Activated gamma-delta T cell treated with anti-CD3 and anti-CD28 coated beads, Interleukin-2, amount 50 U/mL, for 16 hours (primary cell): Measurements from ENCODE around the gene EPHA6.
"Not testable (repeated sequence)": the region's sequence is repeated elsewhere in the genome, so short reads cannot be mapped to it uniquely, and the experiment has no call there.

Experiments
- DNase-seq: peaks from one replicate; pipeline ENCODE4 v3.0.0-alpha.2; 2020; ENCODE audit warnings: low read depth

Gene EPHA6

DNA sequence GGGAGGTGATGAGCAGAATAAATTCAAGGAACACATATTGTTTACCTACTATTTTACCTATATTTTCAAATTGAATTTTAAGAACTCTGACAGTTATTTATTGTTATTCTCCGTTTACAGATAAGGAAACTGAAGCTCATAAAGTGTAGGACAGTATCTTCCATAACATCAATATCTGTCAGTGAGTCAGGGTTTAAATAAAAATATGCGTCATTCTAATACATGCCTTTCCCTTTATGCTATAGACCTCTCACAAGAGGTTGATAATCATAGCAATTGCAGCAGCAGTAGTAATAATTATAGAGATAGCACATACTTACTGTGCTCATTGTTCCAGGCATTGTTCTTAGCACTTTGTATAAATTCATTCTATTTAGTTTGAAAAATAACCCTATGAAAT is 101.1 kb downstream of the EPHA6 start:
- DNase-seq: no peak

DNA sequence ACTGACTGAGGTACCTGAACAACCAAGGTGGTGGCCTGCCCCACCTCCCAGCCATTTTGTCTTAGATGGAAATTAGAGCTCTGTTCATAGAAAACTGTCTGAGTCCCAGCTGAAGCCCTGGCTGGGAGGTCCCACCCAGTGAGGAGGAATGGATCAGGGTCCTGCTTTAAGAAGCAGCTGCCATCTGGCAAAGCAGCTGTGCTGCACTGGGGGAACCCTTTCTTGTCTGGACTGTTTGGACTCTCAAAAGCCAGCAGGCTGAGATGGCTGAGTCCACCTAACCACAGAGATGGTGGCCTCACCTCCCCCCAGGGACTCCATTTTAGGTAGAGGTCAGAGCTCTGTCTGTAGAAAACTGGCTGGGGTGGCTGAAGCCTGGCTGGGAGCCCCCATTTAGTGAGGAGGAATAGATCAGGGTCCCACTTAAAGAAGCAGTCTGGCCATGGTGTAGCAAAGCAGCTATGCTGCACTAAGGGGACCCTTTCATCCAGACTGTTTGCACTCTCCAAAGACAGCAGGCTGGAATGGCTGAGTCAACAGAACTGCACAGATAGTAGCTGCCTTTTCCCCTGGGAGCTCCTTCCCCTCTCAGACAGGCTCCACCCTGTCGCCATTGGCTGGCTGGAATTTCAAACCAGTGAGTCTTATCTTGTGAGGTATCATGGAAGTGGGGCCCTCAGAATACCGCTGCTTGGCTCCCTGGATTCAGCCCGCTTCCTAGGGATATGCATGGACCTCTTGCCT is 116.9 kb downstream of the EPHA6 start:
- no peak for DNase-seq

DNA sequence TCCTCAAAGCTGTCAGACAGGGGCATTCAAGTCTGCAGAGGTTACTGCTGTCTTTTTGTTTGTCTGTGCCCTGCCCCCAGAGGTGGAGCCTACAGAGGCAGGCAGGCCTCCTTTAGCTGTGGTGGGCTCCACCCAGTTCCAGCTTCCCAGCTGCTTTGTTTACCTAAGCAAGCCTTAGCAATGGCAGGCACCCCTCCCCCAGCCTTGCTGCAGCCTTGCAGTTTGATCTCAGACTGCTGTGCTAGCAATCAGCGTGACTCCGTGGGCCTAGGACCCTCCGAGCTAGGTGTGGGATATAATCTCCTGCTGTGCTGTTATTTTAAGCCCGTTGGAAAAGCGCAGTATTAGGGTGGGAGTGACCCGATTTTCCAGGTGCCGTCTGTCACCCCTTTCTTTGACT is 127.7 kb downstream of the EPHA6 start:
- DNase-seq: not testable (repeated sequence)

- DNase-seq: no peak
Observed at GRCh38 chr3:96958856-96959255, 144.5 kb downstream of the EPHA6 start.

- no peak for DNase-seq
Observed at GRCh38 chr3:96959474-96959873, 145.1 kb downstream of the EPHA6 start.

DNA sequence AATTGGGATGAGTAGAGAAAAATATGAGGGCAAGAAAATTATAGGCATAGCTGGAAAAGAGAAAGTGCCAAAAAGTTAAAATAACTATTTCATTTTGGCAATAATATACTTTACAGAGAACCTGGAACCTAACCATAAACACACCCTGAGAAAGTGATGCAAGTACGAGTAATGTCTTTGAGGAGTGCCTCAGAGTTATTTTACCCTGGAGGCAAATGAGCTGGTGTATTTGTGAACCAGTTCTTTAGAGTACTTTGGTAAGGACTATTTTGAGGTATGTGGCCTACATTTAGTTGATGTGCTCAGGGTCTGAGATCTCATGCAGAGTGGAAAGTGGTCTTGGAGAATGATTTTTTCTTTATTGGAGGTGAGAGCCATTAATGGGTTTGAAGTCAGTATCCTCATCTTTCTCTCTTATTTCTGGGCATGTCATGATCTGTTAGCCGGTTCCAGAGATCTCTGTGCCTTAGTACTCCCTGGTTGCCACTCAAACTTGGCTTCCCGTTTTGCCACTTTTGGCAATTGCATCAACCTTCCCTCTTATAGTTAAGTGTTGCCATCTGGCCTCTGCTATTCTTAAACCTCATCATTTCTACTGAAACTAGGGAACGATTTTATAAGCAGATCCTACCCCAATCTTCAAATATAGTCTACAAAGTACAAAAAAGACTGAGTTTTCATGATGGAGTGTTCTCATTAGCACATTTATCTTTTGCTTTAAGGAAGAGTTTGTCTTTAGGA is 145.7 kb downstream of the EPHA6 start:
- no peak for DNase-seq

DNA sequence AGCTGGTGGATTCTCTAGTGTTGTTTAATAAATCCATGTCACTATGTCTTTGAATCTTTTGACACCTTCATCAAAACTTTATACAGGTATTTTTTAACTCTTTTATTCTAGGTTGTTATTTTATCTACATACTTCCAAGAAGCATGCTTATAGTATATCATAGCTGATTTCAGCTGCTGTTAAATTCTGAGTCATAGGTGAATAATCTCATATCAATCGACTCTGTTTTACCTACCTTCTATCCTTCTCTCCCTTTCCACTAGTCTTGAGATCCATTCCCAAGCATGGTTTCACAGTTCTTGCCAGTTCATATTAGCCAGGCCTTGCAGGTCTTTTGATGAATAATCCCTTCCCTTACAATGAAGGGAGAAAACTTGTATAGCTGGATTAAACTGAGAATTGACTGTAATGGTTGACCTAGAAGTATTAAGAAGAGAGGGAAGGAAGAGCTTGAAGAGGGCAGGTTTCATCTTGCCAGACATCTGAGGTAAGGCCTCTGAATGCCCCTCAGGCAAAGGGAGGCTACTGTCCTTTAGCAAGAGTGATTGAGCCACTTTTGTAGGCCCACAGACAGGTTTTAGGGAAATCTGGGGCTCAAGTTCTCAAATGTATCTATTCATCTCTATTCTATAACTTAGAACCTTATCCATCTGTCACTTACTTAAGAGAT is 146.4 kb downstream of the EPHA6 start:
- DNase-seq: no peak

DNA sequence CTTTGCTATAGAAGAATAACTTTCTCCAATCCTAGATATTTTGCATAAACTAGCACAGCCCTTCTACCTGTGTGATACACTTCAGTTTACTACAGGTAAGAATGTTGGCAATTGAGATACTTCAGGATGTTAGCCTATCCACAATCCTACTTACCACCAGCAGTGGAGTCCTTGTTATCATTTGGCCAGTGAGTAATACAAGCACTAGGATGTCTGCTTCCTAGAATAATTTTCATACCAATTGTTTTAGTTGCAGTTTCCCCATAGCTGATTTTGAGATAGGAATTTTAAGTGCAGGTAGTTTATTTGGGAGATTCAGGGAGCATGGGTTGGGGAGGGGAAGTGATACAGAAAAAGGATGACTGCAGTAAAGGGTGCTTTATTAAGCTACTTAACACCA is 147.2 kb downstream of the EPHA6 start:
- DNase-seq: no peak

- no peak for DNase-seq
Observed at GRCh38 chr3:96966181-96966929, 152.0 kb downstream of the EPHA6 start.

DNA sequence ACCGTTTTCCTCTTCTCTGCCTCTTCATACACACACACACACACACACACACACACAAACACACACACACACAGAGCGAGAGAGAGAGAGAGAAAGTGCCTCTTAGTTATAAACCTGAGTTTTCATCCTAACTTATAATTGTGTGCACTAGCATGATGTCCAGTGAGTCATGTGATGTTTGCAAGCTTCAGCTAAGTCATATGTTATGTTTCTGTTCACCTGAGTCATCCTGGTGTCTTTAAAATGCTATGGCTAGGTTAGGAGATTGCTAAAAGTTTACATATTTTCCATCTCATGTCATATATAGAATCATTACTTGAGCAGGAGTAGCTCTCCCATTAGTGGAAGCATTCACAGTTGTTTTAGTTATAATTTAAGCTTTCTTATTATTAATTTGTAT is 155.8 kb downstream of the EPHA6 start:
- DNase-seq: no peak

DNA sequence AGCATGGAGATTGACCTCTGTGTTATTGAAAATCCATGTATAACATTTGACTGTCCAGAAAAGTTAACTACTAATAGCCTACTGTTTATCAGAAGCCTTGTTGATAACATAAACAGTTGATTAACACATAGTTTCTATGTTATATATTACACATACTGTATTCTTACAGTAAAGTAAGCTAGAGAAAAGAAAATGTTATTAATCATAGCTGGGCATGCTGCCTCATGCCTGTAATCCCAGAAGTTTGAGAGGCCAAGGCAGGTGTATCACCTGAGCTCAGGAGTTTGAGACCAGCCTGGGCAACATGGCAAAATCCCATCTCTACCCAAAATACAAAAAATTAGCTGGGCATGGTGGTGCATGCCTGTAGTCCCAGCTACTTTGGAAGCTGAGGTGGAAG is 163.3 kb downstream of the EPHA6 start:
- no peak for DNase-seq

- DNase-seq: not testable (repeated sequence)
Observed at GRCh38 chr3:96983716-96984115, 169.3 kb downstream of the EPHA6 start.

DNA sequence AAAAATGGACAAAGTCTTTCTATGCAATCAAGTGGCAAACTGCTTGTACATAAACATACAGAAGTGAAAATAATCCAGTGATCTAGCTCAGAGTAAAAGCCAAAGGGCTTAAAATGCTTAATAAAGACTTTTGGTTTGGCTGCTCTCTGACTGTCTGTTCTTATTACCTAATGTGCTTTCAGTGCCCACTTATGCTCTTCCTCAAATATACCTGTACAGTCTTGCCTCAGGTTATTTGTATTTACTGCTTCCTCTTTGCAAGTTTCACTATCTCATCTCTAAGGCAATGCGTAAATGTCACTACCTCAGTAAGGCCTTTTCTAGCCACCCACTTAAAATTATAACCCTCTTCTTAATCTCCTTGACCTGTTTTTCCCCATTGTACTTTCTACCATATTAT is 171.8 kb downstream of the EPHA6 start:
- no peak for DNase-seq

GRCh38 chr3:96991231-96991630 is 176.8 kb downstream of the EPHA6 start:
- no peak for DNase-seq

DNA sequence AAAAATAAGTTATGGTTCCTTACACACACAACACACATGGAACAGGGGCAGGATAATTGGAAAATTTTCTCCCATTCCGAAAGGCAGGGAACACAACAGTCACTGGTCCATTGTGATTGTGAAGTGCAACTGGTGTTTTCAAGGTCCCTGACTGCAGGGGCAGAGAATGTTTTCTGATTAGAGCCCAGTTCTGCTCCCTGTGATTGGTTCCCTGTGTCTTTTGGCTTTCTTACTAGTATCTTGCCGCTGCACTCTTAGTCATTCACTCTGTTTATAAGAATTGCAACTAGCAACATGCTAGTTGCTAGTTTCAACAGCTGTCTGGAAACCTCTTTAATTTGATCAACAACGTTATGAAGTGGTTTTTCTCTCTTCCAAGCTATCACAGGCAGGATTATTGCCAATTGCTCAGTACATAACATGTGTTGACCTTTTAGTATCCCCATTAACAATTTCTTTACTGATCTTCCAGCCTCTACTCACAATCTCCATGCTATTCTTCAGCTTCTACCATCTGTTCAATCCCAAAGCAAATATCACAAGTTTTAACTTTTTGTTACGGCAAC is 177.5 kb downstream of the EPHA6 start:
- DNase-seq: no peak

GRCh38 chr3:96994988-96995387 is 180.6 kb downstream of the EPHA6 start:
- no peak for DNase-seq

GRCh38 chr3:96996009-96996408 is 181.6 kb downstream of the EPHA6 start:
- no peak for DNase-seq

DNA sequence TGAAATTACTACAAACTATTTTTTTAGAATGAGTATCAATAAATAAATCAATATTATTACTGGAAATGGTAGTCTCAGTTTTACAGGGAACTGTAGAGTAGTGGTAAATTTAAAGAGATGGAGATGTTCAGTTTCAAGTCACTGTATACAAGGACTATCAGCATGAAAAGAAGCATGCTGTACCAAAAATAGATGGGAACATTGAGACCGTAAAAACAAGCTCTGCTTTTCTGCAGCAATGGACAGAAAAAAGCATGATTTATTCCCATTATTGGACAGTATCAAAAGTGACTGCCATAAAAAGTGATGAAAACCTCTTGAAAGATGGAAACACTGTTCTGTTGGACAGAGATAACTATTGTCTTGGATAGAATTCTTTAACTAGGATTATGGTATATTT is 187.2 kb downstream of the EPHA6 start:
- no peak for DNase-seq

DNA sequence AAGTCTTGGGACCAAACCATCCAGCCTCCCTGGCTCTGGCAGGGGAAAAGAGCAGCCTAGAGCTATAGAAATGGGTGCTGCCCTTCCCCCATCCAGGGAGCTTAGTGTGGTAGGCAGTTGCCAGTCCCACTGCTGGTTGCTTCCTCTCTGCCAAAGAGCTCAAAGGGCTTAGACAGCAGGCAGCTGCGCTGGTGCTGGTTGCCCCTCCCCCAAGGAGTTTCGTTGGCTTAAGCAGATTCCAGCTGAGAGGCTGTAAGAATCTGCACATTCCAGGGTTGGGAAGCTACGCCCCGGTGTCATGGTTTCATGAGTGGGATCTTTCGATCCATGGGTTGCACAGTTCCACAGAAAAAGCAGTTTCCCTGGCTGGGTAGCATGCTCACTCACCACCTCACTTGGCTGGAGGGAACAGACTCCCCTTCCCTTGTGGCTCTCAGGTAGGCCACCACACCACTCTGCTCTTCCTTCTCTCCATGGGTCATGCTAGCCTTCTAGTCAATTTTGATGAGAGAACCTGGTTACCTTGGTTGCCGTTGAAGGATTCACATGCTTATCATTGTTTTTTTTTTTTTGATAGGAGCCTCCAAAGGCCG is 195.1 kb downstream of the EPHA6 start:
- DNase-seq: no peak

DNA sequence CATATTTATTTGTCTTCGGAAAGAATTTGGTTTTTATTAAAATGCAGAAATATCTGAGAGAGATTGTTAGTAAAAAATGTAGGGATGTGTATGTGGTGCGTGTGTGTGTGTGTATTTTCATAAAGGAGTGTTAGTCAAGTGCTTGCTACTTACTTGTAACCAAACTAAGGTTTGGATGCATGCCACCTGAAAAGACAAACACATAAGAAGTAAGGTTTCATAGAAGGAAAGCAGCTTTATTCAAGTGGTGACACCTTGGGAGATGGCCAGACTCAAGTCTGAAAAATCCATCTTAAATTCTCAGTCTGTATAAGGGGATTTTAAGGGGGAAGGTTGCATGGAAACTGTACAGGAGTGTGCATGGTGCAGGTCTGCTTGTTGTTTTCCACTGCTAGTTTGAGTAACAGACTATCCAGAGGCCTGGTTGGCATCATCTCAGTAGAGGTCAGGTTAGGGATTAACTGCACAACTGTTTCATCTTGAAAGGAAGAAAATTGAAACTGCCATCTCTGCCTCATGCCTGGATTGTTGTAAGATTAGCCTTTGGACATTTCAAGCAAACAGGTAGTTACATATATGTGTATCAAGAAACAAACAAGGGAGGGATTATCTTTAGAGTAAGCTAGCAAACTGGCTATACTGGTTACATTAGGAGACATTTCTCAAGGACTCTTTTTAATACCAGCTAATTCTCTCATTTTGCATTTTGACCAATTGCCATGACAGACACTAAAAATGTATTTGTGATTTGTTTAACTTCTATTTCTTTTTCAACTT is 196.7 kb downstream of the EPHA6 start:
- DNase-seq: no peak

DNA sequence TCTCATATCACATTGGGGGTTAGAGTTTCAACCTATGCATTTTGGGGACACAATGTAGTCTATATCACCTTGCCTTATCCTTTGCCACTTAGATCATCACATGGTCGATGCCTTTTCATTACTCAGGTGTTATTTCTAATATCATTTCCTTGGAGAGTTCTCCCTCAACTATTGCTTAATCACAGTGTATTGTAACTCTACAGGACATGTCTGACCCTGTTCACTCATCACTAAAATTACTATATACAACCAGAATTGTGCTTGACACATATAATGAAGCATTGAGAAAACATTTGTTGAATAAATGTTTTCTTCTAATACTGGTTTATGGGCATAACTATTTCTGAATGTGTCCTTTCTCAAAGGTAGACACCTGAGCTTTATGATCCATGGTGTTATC is 207.4 kb downstream of the EPHA6 start:
- no peak for DNase-seq
